Measurements from ENCODE around the gene ZNF513.

Gene ZNF513

GRCh38 chr2:27421660-27422250 is 41.2 kb upstream of the ZNF513 start:
- TF ChIP-seq CTCF (IDR thresholded peaks at IDR 0.05; ENCODE audit: low read depth, low read length, missing control alignments) = no peak
- H3K4me3 ChIP-seq (ENCODE audit: low read depth, low read length) = no peak overlapping the region
- in situ Hi-C loops (cut with HindIII; ENCODE audit: low sequenced_read_pairs) = no loop called here
- no peak for DNase-seq (ENCODE audit: low read depth)

- H3K4me3 ChIP-seq (ENCODE audit: low read depth, low read length) = no peak overlapping the region
- DNase-seq (ENCODE audit: low read depth) = no peak
- in situ Hi-C loops (cut with HindIII; ENCODE audit: low sequenced_read_pairs) = no loop called here
- no peak for TF ChIP-seq CTCF (IDR thresholded peaks at IDR 0.05; ENCODE audit: low read depth, low read length, missing control alignments)
Observed at GRCh38 chr2:27420996-27421395, 40.5 kb upstream of the ZNF513 start.

- H3K4me3 ChIP-seq (ENCODE audit: low read depth, low read length) = no peak overlapping the region
- in situ Hi-C loops (cut with HindIII; ENCODE audit: low sequenced_read_pairs) = no loop called here
- no peak for DNase-seq (ENCODE audit: low read depth)
- no peak for TF ChIP-seq CTCF (IDR thresholded peaks at IDR 0.05; ENCODE audit: low read depth, low read length, missing control alignments)
Observed at GRCh38 chr2:27416151-27416550, 35.6 kb upstream of the ZNF513 start.

- no peak for TF ChIP-seq CTCF (IDR thresholded peaks at IDR 0.05; ENCODE audit: low read depth, low read length, missing control alignments)
- H3K4me3 ChIP-seq (ENCODE audit: low read depth, low read length) = no peak overlapping the region
- in situ Hi-C loops (cut with HindIII; ENCODE audit: low sequenced_read_pairs) = no loop called here
- DNase-seq (ENCODE audit: low read depth) = no peak
Observed at GRCh38 chr2:27412419-27413152, 32.1 kb upstream of the ZNF513 start.

- in situ Hi-C loops (cut with HindIII; ENCODE audit: low sequenced_read_pairs) = no loop called here
Observed at GRCh38 chr2:27409321-27410073, 29.0 kb upstream of the ZNF513 start, which contains the start of gene PPM1G. Gene PPM1G, minus strand, starts transcription at chr2:27409591. Its CDS starts 169 bp downstream, at chr2:27409422.

More at GRCh38 chr2:27409321-27410073, 29.0 kb upstream of the ZNF513 start, which contains the start of gene PPM1G:
- peak; percentile 74 for DNase-seq (ENCODE audit: low read depth)
- peak within 1 kb of the TSS; percentile 96 for H3K4me3 ChIP-seq (ENCODE audit: low read depth, low read length)
- TF ChIP-seq CTCF (IDR thresholded peaks at IDR 0.05; ENCODE audit: low read depth, low read length, missing control alignments) = no peak

All from astrocyte of the cerebellum (primary cell).